LNCaP clone FGC (cell line): ENCODE results near the gene ZNF579.

ENCODE experiments used
- DNase-seq: peaks from one replicate; pipeline ENCODE4 v3.0.0-alpha.2; 2011; ENCODE audit warnings: low read depth
- H3K4me3 ChIP-seq: 2 replicates; pipeline ENCODE4 v1.5.1; 2011; ENCODE audit warnings: mild to moderate bottlenecking, low read depth, low read length, control low read depth
- TF ChIP-seq, protein P1 (sequence below): IDR thresholded peaks from 2 replicates; pipeline ENCODE4 v1.5.1; 2012; ENCODE audit warnings: mild to moderate bottlenecking; ENCODE audit not compliant: control insufficient read depth, insufficient read depth; ENCODE audit errors: extremely low read depth

The ZNF579 gene

DNA sequence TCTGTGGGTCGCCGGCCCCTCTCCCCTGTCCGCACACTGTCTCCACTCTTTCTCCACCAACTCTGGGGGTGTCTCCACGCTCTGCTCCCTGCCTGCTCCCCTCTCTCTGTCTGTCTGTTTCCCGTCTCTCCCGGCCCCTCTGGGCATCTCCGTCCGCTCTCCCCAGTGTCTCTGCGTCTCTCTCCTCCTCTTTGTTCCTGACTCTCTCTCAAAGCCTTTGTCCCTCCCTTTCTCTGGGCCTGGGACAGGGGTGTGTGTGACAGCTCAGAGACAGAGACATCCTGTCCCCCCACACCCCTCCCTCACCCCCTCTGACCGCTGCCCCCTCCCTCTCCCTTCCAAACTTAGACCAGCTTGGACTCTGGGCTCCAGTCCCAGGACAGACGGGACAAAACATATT is 34.6 kb downstream of the ZNF579 start:
- H3K4me3 ChIP-seq = no peak overlapping the region
- TF ChIP-seq, protein P1, sequence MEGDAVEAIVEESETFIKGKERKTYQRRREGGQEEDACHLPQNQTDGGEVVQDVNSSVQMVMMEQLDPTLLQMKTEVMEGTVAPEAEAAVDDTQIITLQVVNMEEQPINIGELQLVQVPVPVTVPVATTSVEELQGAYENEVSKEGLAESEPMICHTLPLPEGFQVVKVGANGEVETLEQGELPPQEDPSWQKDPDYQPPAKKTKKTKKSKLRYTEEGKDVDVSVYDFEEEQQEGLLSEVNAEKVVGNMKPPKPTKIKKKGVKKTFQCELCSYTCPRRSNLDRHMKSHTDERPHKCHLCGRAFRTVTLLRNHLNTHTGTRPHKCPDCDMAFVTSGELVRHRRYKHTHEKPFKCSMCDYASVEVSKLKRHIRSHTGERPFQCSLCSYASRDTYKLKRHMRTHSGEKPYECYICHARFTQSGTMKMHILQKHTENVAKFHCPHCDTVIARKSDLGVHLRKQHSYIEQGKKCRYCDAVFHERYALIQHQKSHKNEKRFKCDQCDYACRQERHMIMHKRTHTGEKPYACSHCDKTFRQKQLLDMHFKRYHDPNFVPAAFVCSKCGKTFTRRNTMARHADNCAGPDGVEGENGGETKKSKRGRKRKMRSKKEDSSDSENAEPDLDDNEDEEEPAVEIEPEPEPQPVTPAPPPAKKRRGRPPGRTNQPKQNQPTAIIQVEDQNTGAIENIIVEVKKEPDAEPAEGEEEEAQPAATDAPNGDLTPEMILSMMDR = no peak
- no peak for DNase-seq

DNA sequence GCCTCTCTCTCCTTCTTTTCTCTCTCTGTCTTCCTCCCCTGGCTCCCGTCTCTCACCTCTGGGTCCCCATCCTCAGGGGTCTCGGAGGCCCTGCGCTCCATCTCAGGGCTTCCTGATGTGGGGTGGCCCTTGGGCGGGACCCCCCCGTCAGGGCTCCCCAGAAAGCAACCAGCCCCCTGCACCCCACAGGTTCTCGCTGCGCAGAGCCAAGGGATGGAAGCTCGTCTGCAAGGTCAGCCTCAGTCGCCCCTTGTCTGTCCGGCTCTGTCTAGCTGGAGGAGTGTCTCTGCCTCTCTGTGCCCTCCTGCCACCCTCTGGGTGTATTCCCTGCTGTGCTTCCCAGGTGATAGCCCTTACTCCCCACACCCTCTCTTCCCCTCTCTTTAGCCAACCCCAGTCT is 35.2 kb downstream of the ZNF579 start, which contains the start of gene SBK3:
TSS of gene SBK3 (minus strand) at position 101 of the 400 bp plus-strand sequence. CDS start at position 101, 0 bp downstream.
- no peak within 1 kb of the TSS for H3K4me3 ChIP-seq
- no peak for DNase-seq
- TF ChIP-seq, protein P1 = no peak

DNA sequence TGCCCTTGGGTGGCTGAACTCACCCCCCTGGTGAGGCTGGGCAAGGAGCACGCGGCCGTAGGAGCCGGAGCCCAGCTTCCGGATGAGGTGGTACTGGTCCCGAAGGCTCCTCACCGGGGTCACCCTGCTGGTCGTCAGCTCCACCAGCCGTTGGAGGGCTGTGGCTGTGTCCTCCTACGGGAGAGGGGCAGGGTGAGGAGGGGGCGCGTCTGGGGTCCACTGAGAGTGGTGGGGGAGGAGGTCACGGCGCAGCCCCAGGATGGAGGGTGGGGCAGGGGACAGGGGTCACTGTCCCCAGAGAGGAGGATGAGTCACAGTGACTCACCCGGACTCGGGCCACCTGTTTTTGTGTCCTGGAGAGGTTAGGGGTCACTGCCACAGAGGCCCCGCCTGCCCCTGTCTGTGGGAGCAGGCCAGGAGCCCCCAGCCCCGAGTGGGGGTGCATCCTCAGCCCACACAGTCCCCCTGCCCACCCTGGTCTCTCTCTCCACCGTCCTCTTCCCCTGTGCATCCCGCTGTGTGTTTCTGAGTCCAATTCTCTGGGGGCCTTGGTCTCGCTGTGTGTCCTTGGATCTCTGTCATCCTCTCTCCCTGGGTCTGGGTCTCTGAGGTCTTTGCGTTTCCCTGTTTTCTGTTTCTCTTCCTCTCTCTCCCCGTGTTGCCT is 35.7 kb downstream of the ZNF579 start:
- H3K4me3 ChIP-seq = no peak overlapping the region
- no peak for DNase-seq
- TF ChIP-seq, protein P1 = no peak

DNA sequence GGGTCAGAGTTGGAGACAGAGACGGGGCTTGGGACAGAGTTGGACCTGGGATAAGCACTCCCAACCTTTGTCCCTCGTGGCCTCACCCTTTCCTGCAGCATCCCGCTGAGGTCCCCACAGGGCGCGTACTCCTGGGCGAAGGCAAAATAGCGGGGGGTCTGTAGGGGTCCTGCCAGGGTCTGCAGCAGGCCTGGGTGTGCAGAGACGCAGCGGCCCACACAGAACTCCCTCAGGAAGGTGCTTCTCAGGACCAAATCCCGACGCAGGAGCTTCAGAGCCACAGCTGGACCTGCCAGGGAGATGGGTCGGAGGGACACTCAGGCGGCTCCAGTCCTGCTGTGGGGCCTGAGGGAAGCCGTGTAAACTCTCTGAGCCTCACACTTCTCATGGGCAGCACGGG is 36.6 kb downstream of the ZNF579 start:
- TF ChIP-seq, protein P1 = no peak
- no peak for DNase-seq

DNA sequence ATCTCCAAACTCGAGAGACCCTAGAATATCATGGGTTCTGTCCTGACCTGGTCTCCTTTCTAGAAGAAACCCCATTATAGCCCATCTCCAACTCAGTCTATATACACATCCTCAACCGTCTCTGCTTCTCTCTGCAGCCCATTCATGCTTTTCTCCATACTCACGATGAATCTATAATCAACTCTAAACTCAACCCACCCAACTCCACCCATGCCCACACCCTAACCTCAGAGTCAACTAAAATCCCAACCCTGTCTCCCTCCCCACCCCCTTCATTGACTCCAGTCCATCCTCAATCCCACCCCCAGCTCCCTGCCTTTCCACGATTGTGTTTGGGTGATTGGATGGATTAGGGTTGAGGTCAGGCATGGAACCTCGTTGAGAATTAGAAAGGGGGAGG is 37.1 kb downstream of the ZNF579 start:
- no peak for DNase-seq
- TF ChIP-seq, protein P1 = no peak
- H3K4me3 ChIP-seq = no peak overlapping the region

More for the DNA sequence above, 36.6 kb downstream of the ZNF579 start:
- H3K4me3 ChIP-seq = no peak overlapping the region

DNA sequence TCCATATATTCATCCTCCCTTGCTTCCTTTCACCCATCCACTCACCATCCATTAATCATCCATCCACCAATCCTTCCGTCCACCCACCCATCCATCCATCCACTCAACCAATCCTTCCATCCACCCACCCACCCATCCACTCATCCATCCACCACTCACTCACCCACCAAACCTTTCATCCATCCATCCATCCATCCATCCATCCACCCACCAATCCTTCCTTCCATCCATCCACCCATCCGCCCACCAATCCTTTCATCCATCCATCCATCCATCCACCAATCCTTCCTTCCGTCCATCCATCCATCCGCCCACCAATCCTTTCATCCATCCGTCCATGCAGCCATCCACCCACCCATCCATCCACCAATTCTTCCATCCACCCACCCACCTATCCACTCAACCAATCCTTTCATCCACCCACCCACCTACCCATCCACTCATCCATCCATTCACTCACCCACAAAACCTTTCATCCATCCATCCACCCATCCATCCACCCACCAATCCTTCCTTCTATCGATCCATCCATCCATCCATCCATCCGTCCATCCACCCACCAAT is 38.3 kb downstream of the ZNF579 start:
- DNase-seq = no peak
- TF ChIP-seq, protein P1 = no peak
- H3K4me3 ChIP-seq = no peak overlapping the region
